Smooth muscle cell (in vitro differentiated cells): Measurements from ENCODE around the gene PDLIM1. TPM values are rescaled to one million over a fixed set of nuclear protein-coding genes. Genes with fewer than 3 reads are reported as not detected.

Experiments
- DNase-seq: peaks from one replicate; lab custom pipeline; 2025; ENCODE audit not compliant: unreplicated experiment; lab: John Stamatoyannopoulos, UW
- H2AFZ ChIP-seq: fragments of 200-600 bp; sonication (generic); 2 replicates; pipeline ENCODE4 v1.6.0; 2016; ENCODE audit warnings: antibody characterized with exemption, low read depth, mild to moderate bottlenecking
- H3F3A ChIP-seq: fragments of 200-600 bp; sonication (generic); 2 replicates; pipeline ENCODE4 v1.6.0; 2017; ENCODE audit warnings: antibody characterized with exemption, low read depth
- H3K27ac ChIP-seq: fragments of 200-600 bp; sonication (generic); 2 replicates; pipeline ENCODE4 v1.5.1; 2016; ENCODE audit warnings: low read depth, mild to moderate bottlenecking
- H3K27me3 ChIP-seq: fragments of 200-600 bp; sonication (generic); 2 replicates; pipeline ENCODE4 v1.6.1; 2016; ENCODE audit warnings: low read depth, mild to moderate bottlenecking
- H3K36me3 ChIP-seq: fragments of 200-600 bp; sonication (generic); 2 replicates; pipeline ENCODE4 v1.5.1; 2016; ENCODE audit warnings: low read depth
- H3K4me1 ChIP-seq: fragments of 200-600 bp; sonication (generic); 2 replicates; pipeline ENCODE4 v1.5.1; 2016; ENCODE audit warnings: low read depth
- H3K4me2 ChIP-seq: fragments of 200-600 bp; sonication (generic); 2 replicates; pipeline ENCODE4 v1.6.0; 2016; ENCODE audit warnings: mild to moderate bottlenecking
- H3K4me3 ChIP-seq: fragments of 200-600 bp; sonication (generic); 2 replicates; pipeline ENCODE4 v1.5.1; 2016; ENCODE audit warnings: mild to moderate bottlenecking
- H3K79me2 ChIP-seq: fragments of 200-600 bp; sonication (generic); 2 replicates; pipeline ENCODE4 v1.6.0; 2016; ENCODE audit warnings: low read depth, mild to moderate bottlenecking
- H3K9ac ChIP-seq: fragments of 200-600 bp; sonication (generic); 2 replicates; pipeline ENCODE4 v1.6.0; 2016; ENCODE audit warnings: low read depth
- H3K9me3 ChIP-seq: fragments of 200-600 bp; sonication (generic); replicated peaks from 2 replicates; pipeline ENCODE4 v1.5.1; 2016; ENCODE audit warnings: low read depth
- H4K20me1 ChIP-seq: fragments of 200-600 bp; sonication (generic); 2 replicates; pipeline ENCODE4 v1.6.0; 2016; ENCODE audit warnings: low read depth
- WGBS: methylation state at CpG from one replicate; pipeline ENCODE4 v1.1.7; 2016; ENCODE audit warnings: low lambda C conversion rate; 5-methylcytosine and 5-hydroxymethylcytosine counted together
- polyA plus RNA-seq: library from polyadenylated mRNA; unstranded; fragments of >200 nt; fragmentation: Nextera tagmentation; extraction: Ambion mirVana; gene quantifications from 2 replicates; pipeline ENCODE4 v1.2.1, GENCODE V29; 2016
- total RNA-seq: library from RNA; depleted of rRNA; stranded (reverse); fragments of >200 nt; gene quantifications from 2 replicates; pipeline ENCODE4 v1.2.3, GENCODE V29; 2014
- TF ChIP-seq, protein P1 (sequence below): fragments of 200-600 bp; sonication (generic); IDR thresholded peaks from 2 replicates; pipeline ENCODE4 v1.5.1; 2017; ENCODE audit warnings: borderline replicate concordance, mild to moderate bottlenecking, antibody characterized with exemption; ENCODE audit not compliant: insufficient read depth, poor library complexity, severe bottlenecking

The PDLIM1 gene
- total and polyA plus RNA-seq, 2 experiments from 2014 or later = 102 to 187 TPM

GRCh38 chr10:95261926-95262325 is 28.9 kb downstream of the PDLIM1 start:
- peaks cover 13% of the 10 kb centered on the region for H3K36me3 ChIP-seq
- H3K9ac ChIP-seq = peak overlapping the region; percentile 90
- H3K9me3 ChIP-seq = no peaks in the 10 kb centered on the region
- H3K4me3 ChIP-seq = no peak overlapping the region
- H3K27me3 ChIP-seq = no peaks in the 10 kb centered on the region
- DNase-seq = no peak
- peaks cover 25% of the 10 kb centered on the region for H3K79me2 ChIP-seq
- H3K4me2 ChIP-seq = peak overlapping the region; percentile 69
- H4K20me1 ChIP-seq = no peaks in the 10 kb centered on the region
- TF ChIP-seq, protein P1, sequence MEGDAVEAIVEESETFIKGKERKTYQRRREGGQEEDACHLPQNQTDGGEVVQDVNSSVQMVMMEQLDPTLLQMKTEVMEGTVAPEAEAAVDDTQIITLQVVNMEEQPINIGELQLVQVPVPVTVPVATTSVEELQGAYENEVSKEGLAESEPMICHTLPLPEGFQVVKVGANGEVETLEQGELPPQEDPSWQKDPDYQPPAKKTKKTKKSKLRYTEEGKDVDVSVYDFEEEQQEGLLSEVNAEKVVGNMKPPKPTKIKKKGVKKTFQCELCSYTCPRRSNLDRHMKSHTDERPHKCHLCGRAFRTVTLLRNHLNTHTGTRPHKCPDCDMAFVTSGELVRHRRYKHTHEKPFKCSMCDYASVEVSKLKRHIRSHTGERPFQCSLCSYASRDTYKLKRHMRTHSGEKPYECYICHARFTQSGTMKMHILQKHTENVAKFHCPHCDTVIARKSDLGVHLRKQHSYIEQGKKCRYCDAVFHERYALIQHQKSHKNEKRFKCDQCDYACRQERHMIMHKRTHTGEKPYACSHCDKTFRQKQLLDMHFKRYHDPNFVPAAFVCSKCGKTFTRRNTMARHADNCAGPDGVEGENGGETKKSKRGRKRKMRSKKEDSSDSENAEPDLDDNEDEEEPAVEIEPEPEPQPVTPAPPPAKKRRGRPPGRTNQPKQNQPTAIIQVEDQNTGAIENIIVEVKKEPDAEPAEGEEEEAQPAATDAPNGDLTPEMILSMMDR = no peak
- H3K4me1 ChIP-seq = peaks cover 32% of the 10 kb centered on the region
- H3K27ac ChIP-seq = peak overlapping the region; percentile 100
- no peak overlapping the region for H2AFZ ChIP-seq
- WGBS = 89% methylated on average over 3 of the region's 3 CpGs
- H3F3A ChIP-seq = peaks cover 14% of the 10 kb centered on the region

GRCh38 chr10:95260909-95261552 is 29.8 kb downstream of the PDLIM1 start:
- WGBS = 43% methylated on average over 4 of the region's 4 CpGs
- no peak for DNase-seq

DNA sequence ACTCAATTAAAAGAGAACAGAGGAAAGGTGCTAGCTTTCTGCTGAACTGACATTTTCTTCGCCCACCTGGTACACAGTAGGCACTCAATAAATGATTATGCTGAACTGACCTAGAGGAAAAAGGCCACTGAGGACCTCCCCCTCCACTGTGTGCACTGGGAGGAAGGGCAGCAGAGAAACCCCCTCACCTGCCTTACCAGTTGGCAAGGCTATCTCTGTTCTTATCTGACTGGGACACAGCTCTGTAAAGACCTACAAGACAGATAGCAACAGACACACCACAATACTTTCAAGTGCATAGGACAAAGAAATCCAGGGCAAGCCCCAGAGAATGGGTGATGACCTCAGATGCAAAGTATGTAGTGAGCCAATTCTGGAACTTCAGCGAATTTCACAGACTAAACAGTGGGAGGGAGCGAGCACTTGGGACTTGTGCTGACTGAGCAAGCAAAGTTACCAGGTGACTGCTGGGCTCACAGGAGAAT is 30.4 kb downstream of the PDLIM1 start:
- peaks cover 24% of the 10 kb centered on the region for H3K4me1 ChIP-seq
- 37% methylated on average over 3 of the region's 3 CpGs for WGBS
- H3K79me2 ChIP-seq = peaks cover 36% of the 10 kb centered on the region
- H3K36me3 ChIP-seq = peaks cover 22% of the 10 kb centered on the region
- H3K9ac ChIP-seq = peak overlapping the region; percentile 90
- H4K20me1 ChIP-seq = no peaks in the 10 kb centered on the region
- H3K27me3 ChIP-seq = no peaks in the 10 kb centered on the region
- H3K27ac ChIP-seq = peak overlapping the region; percentile 100
- H3K4me3 ChIP-seq = no peak overlapping the region
- no peaks in the 10 kb centered on the region for H3K9me3 ChIP-seq
- peaks cover 10% of the 10 kb centered on the region for H3F3A ChIP-seq
- H2AFZ ChIP-seq = no peak overlapping the region
- peak overlapping the region; percentile 69 for H3K4me2 ChIP-seq
- TF ChIP-seq, protein P1 = no peak
- no peak for DNase-seq

More at GRCh38 chr10:95260909-95261552, 29.8 kb downstream of the PDLIM1 start:
- Histone ChIP-seq H2AFZ (no peak overlapping the region), H3K36me3 (peaks cover 19% of the 10 kb centered on the region), H4K20me1 (no peaks in the 10 kb centered on the region), H3K27me3 (no peaks in the 10 kb centered on the region), H3K4me2 (peak overlapping the region; percentile 69), H3K9ac (peak overlapping the region; percentile 90), H3K9me3 (no peaks in the 10 kb centered on the region), H3K4me1 (peaks cover 24% of the 10 kb centered on the region), H3K4me3 (no peak overlapping the region), H3K27ac (peak overlapping the region; percentile 100), H3F3A (peaks cover 14% of the 10 kb centered on the region), H3K79me2 (peaks cover 33% of the 10 kb centered on the region)
- TF ChIP-seq, protein P1 = no peak

DNA sequence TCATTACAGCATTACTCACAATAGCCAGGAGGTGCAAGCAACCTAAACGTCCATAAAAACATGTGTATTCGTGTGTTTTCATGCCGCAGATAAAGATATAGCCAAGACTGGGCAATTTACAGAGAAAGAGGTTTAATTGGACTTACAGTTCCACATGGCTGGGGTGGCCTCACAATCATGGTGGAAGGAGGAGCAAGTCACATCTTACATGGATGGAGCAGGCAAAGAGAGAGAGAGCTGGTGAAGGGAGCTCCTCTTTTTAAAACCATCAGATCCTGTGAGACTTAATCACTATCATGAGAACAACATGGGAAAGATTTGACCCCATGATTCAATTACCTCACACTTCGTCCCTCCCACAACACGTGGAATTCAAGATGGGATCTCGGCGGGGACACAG is 33.0 kb downstream of the PDLIM1 start:
- peaks cover 10% of the 10 kb centered on the region for H3F3A ChIP-seq
- peaks cover 10% of the 10 kb centered on the region for H3K4me1 ChIP-seq
- TF ChIP-seq, protein P1 = no peak
- H3K4me2 ChIP-seq = no peak overlapping the region
- no peak overlapping the region for H3K9ac ChIP-seq
- H3K27me3 ChIP-seq = no peaks in the 10 kb centered on the region
- H3K36me3 ChIP-seq = peaks cover 24% of the 10 kb centered on the region
- peaks cover 62% of the 10 kb centered on the region for H3K79me2 ChIP-seq
- DNase-seq = no peak
- H3K9me3 ChIP-seq = no peaks in the 10 kb centered on the region
- no peak overlapping the region for H3K27ac ChIP-seq
- H2AFZ ChIP-seq = no peak overlapping the region
- WGBS = 91% methylated on average over 7 of the region's 7 CpGs
- no peaks in the 10 kb centered on the region for H4K20me1 ChIP-seq
- H3K4me3 ChIP-seq = no peak overlapping the region
